ENCODE results near the gene OR4D11. TPM values are rescaled to one million over a fixed set of nuclear protein-coding genes. Genes with fewer than 3 reads are reported as not detected.

Gene OR4D11
- total RNA-seq, 1 donor from 2014 or later, result not detected

DNA sequence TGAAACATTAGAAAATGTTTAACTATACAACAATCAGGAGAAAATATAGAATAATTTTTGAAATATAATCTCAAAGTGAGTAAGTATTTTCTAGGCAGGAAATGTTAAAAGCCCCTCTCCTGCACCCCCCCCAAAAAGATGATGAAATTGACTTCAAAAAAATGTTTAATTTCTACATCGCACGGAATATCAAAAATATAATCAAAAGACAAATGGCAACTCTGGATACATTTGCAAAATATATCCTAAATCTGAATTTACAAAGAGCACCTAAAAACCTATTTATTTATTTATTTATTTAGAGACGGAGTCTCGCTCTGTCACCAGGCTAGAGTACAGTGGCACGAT is 44.9 kb downstream of the OR4D11 start:
- no peak for DNase-seq (ENCODE audit: low spot score)

GRCh38 chr11:59550368-59550841 is 47.0 kb downstream of the OR4D11 start:
- DNase-seq (ENCODE audit: low spot score), result peak; percentile 82

DNA sequence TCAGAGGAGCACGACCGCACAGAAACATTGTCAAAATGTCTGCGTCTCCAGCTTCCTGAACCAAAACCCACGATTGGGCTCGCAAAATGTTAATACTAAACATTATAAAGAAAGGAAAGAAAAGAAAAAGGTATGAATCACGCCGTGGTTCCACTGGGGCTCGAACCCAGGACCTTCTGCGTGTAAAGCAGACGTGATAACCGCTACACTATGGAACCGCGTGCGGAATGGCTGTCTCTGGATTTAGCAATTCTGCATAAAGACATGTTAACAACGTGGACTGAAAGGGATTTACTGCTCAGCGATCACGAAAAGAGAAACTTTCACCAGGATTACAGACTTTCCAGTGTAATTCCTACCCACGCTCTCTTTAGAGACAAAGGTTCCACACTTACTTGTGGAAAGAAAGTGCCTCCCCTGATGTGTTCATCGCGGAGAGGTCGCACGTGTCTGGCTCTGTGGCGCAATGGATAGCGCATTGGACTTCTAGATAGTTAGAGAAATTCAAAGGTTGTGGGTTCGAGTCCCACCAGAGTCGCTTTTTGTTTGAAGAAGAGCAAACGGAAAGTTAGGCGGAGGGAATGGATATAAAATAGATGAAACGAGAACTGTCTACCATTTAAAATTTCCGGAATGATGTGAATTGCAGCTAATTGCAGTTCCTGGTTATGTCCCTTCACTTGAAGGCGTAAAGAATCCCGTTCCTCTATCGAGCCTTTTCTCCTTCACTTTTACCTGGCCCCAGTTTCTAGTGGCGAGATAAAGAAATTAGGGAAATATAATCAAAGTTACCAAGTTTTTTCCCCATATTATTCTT is 47.7 kb downstream of the OR4D11 start:
- DNase-seq (ENCODE audit: low spot score), result peak; percentile 84

DNA sequence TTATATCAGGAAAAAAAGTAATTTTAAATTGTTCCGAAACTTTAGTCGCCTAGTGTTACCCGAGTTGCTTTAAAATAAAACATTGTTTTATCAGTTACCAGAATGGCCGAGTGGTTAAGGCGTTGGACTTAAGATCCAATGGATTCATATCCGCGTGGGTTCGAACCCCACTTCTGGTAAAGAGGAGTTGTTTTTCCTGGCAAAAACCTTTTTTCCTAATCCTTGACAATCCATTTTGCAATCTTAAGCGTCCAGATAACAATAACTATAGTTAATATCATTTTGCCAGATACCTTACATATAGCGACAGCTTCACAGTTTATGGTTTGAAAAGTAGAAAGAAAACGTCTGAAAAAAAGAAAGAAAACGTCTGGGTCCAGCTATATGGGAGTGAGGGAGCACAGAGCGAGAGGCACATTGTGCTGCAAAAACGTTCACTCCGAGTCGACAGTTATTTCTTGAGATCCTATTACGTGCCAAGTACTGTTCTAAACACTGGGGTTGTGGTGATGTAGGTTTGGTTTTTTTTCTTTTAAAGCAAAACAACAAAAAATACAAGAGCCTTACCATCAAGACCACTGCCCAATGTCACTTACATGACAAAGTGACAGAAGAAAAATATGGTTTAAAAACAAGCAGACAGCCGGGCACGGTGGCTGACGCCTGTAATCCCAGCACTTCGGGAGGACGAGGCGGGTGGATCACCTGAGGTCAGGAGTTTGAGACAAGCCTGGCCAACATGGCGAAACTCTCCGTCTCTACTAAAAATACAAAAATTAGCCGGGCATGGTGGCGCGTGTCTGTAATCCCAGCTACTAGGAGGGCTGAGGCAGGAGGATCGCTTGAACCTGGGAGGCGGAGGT is 48.5 kb downstream of the OR4D11 start:
- DNase-seq (ENCODE audit: low spot score), result no peak

- DNase-seq (ENCODE audit: low spot score), result no peak
Observed at GRCh38 chr11:59552844-59553243, 49.5 kb downstream of the OR4D11 start.

- DNase-seq (ENCODE audit: low spot score), result no peak
Observed at GRCh38 chr11:59553323-59553722, 49.9 kb downstream of the OR4D11 start.

Other genes starting within 250 kb of the OR4D11 start
- gene OR5AN1, start 144.7 kb upstream of the OR4D11 start, total RNA-seq, result not detected
- gene OR5A2, start 77.2 kb upstream of the OR4D11 start, total RNA-seq, result not detected
- not detected for gene OR5A1, start 67.1 kb upstream of the OR4D11 start, total RNA-seq
- not detected for gene OR4D6, start 46.6 kb upstream of the OR4D11 start, total RNA-seq
- gene OR4D10, start 30.3 kb upstream of the OR4D11 start, total RNA-seq, result not detected
- gene OR4D9, start 8.0 kb downstream of the OR4D11 start, total RNA-seq, result not detected
- 63.4 TPM for gene OSBP, start 112.2 kb downstream of the OR4D11 start, total RNA-seq
- 28.6 TPM for gene PATL1, start 165.5 kb downstream of the OR4D11 start, total RNA-seq
- gene OR10V1, start 210.3 kb downstream of the OR4D11 start, total RNA-seq, result not detected